HepG2 (cell line): Measurements from ENCODE around the gene SLC35B2. TPM values are rescaled to one million over a fixed set of nuclear protein-coding genes. Genes with fewer than 3 reads are reported as not detected.
A peak's percentile ranks its signal among the peaks of the same experiment; 100 is the strongest.

ENCODE experiments used
- CCAR2 ChIP-seq: fragments of 200-400 bp; formaldehyde crosslinking; optimal IDR thresholded peaks from 2 replicates; pipeline ENCODE3; 2018; ENCODE audit warnings: low read depth, mild to moderate bottlenecking, low read length, moderate library complexity
- HNF4G ChIP-seq, 2 experiments: sonication (generic) in 1 of 2; formaldehyde crosslinking in 1 of 2; IDR thresholded peaks; 2 replicates each; pipeline versions ENCODE4 v1.4.0 to v1.6.1; 2011 to 2020; ENCODE audit warnings: borderline replicate concordance in 2 of 2, low read depth in 2 of 2, mild to moderate bottlenecking in 2 of 2, low read length in 1 of 2, missing genetic modification reagents in 1 of 2, moderate library complexity in 1 of 2
- SAP130 ChIP-seq: IDR thresholded peaks from 2 replicates; pipeline ENCODE4 v1.6.1; 2016; ENCODE audit warnings: low read depth
- SIX1 ChIP-seq: sonication (generic); formaldehyde crosslinking; IDR thresholded peaks from 2 replicates; pipeline ENCODE4 v1.4.0; 2020; ENCODE audit warnings: missing genetic modification reagents, borderline replicate concordance
- WIZ ChIP-seq: sonication (generic); formaldehyde crosslinking; IDR thresholded peaks from 2 replicates; pipeline ENCODE4 v1.5.1; 2020; ENCODE audit warnings: mild to moderate bottlenecking, missing genetic modification reagents
- YEATS2 ChIP-seq: sonication (generic); formaldehyde crosslinking; IDR thresholded peaks from 2 replicates; pipeline ENCODE4 v1.4.0; 2020; ENCODE audit warnings: missing genetic modification reagents, borderline replicate concordance
- ZMYM4 ChIP-seq: sonication (generic); formaldehyde crosslinking; IDR thresholded peaks from 2 replicates; pipeline ENCODE4 v1.8.1; 2023; ENCODE audit warnings: mild to moderate bottlenecking, missing genetic modification reagents
- ZNF260 ChIP-seq: sonication (generic); formaldehyde crosslinking; IDR thresholded peaks from 2 replicates; pipeline ENCODE4 v1.4.0; 2020; ENCODE audit warnings: missing genetic modification reagents, low read depth, mild to moderate bottlenecking, borderline replicate concordance
- ZNF30 ChIP-seq: sonication (generic); formaldehyde crosslinking; IDR thresholded peaks from 2 replicates; pipeline ENCODE4 v1.5.0; 2020; ENCODE audit warnings: mild to moderate bottlenecking, missing genetic modification reagents
- ZSCAN31 ChIP-seq: sonication (generic); formaldehyde crosslinking; IDR thresholded peaks from 2 replicates; pipeline ENCODE4 v1.5.0; 2020; ENCODE audit warnings: low read depth, mild to moderate bottlenecking, missing genetic modification reagents
- polyA plus RNA-seq, 8 experiments: library from polyadenylated mRNA; depleted of rRNA in 3 of 8; stranded (reverse) in 7 of 8; unstranded in 1 of 8; fragments of >200 nt; fragmentation: Illumina TruSeq in 4 of 8; extraction: Trizol in 4 of 8; gene quantifications; 2 replicates each; pipeline versions ENCODE4 v1.2.1 to v1.2.3, GENCODE V29; 2011 to 2016; ENCODE audit warnings: low read depth in 4 of 8, missing spikeins in 1 of 8, mixed read lengths in 1 of 8; ENCODE audit not compliant: insufficient read depth in 1 of 8
- total RNA-seq, 5 experiments: library from RNA; depleted of rRNA; stranded (reverse); fragments of >200 nt; fragmentation: Illumina TruSeq; extraction: Trizol; gene quantifications; 2 replicates each; pipeline ENCODE4 v1.2.3, GENCODE V29; 2016; ENCODE audit warnings: low read depth in 1 of 5
- TF ChIP-seq, protein P1 (sequence below): sonication (generic); formaldehyde crosslinking; IDR thresholded peaks from 2 replicates; pipeline ENCODE4 v1.4.0; 2020; ENCODE audit warnings: low read depth, missing genetic modification reagents
- TF ChIP-seq, protein P2 (sequence below): sonication (generic); formaldehyde crosslinking; IDR thresholded peaks from 2 replicates; pipeline ENCODE4 v1.9.0; 2021; ENCODE audit warnings: mild to moderate bottlenecking, missing genetic modification reagents
- TF ChIP-seq, protein P3 (sequence below): sonication (generic); formaldehyde crosslinking; IDR thresholded peaks from 2 replicates; pipeline ENCODE4 v1.8.0; 2022; ENCODE audit warnings: missing genetic modification reagents, mild to moderate bottlenecking, moderate library complexity, borderline replicate concordance

The SLC35B2 gene
- total and polyA plus RNA-seq, 2 of the 13 experiments (the other 11 are each of a cell fraction or from before 2014, with no cell fraction given), result 61.1 to 148 TPM

DNA sequence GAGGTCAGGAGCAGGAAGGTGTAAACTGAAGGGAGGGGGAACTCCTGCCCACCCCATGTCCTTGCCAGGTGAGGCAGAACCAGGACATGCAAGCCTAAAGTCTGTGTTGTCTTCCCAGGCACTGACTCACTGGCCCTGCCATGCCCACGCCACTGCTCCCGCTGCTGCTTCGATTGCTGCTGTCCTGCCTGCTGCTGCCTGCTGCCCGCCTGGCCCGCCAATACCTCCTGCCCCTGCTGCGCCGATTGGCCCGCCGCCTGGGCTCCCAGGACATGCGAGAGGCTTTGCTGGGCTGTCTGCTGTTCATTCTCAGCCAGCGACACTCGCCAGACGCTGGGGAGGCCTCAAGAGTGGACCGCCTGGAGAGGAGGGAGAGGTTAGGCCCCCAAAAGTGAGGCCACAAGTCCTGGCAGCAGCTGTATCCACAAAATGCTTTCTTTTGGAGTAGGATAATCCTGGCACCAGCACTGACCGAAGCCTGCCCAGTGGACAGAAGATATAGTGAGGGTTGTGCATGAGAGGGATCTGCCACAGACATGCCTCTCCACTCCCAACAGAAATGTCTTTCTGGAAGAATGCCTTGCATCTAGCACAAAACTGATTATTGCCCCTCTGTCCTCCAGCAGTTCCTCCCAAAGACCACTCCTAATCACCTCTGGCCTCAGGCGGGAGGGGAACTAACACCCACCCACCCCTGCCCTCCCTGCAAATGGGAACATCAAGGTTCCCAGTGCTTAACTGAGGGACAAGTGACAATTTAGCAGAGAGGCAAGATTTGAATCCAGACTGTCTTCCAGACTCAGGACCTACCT is 39.8 kb downstream of the SLC35B2 start (continued):
- TF ChIP-seq, protein P1, sequence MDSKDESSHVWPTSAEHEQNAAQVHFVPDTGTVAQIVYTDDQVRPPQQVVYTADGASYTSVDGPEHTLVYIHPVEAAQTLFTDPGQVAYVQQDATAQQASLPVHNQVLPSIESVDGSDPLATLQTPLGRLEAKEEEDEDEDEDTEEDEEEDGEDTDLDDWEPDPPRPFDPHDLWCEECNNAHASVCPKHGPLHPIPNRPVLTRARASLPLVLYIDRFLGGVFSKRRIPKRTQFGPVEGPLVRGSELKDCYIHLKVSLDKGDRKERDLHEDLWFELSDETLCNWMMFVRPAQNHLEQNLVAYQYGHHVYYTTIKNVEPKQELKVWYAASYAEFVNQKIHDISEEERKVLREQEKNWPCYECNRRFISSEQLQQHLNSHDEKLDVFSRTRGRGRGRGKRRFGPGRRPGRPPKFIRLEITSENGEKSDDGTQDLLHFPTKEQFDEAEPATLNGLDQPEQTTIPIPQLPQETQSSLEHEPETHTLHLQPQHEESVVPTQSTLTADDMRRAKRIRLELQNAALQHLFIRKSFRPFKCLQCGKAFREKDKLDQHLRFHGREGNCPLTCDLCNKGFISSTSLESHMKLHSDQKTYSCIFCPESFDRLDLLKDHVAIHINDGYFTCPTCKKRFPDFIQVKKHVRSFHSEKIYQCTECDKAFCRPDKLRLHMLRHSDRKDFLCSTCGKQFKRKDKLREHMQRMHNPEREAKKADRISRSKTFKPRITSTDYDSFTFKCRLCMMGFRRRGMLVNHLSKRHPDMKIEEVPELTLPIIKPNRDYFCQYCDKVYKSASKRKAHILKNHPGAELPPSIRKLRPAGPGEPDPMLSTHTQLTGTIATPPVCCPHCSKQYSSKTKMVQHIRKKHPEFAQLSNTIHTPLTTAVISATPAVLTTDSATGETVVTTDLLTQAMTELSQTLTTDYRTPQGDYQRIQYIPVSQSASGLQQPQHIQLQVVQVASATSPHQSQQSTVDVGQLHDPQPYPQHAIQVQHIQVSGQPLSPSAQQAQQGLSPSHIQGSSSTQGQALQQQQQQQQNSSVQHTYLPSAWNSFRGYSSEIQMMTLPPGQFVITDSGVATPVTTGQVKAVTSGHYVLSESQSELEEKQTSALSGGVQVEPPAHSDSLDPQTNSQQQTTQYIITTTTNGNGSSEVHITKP (CRISPR knock-in tag), result no peak
- TF ChIP-seq SAP130 (CRISPR knock-in tag) (peak; percentile 35), ZSCAN31 (CRISPR knock-in tag) (no peak; the same call in 1 of the 2 replicates), HNF4G (IDR thresholded peaks at IDR 0.05; ENCODE audit: borderline replicate concordance, low read depth, low read length) (no peak), HNF4G (CRISPR knock-in tag; IDR thresholded peaks at IDR 0.05; ENCODE audit: borderline replicate concordance, low read depth) (no peak), YEATS2 (CRISPR knock-in tag) (no peak), ZNF260 (CRISPR knock-in tag) (no peak), ZNF30 (CRISPR knock-in tag) (0 out of 2 replicates have a peak, but pooled peaks have one; percentile 84), ZMYM4 (CRISPR knock-in tag) (no peak), WIZ (no peak), CCAR2 (no peak), SIX1 (no peak)
- TF ChIP-seq, protein P2, sequence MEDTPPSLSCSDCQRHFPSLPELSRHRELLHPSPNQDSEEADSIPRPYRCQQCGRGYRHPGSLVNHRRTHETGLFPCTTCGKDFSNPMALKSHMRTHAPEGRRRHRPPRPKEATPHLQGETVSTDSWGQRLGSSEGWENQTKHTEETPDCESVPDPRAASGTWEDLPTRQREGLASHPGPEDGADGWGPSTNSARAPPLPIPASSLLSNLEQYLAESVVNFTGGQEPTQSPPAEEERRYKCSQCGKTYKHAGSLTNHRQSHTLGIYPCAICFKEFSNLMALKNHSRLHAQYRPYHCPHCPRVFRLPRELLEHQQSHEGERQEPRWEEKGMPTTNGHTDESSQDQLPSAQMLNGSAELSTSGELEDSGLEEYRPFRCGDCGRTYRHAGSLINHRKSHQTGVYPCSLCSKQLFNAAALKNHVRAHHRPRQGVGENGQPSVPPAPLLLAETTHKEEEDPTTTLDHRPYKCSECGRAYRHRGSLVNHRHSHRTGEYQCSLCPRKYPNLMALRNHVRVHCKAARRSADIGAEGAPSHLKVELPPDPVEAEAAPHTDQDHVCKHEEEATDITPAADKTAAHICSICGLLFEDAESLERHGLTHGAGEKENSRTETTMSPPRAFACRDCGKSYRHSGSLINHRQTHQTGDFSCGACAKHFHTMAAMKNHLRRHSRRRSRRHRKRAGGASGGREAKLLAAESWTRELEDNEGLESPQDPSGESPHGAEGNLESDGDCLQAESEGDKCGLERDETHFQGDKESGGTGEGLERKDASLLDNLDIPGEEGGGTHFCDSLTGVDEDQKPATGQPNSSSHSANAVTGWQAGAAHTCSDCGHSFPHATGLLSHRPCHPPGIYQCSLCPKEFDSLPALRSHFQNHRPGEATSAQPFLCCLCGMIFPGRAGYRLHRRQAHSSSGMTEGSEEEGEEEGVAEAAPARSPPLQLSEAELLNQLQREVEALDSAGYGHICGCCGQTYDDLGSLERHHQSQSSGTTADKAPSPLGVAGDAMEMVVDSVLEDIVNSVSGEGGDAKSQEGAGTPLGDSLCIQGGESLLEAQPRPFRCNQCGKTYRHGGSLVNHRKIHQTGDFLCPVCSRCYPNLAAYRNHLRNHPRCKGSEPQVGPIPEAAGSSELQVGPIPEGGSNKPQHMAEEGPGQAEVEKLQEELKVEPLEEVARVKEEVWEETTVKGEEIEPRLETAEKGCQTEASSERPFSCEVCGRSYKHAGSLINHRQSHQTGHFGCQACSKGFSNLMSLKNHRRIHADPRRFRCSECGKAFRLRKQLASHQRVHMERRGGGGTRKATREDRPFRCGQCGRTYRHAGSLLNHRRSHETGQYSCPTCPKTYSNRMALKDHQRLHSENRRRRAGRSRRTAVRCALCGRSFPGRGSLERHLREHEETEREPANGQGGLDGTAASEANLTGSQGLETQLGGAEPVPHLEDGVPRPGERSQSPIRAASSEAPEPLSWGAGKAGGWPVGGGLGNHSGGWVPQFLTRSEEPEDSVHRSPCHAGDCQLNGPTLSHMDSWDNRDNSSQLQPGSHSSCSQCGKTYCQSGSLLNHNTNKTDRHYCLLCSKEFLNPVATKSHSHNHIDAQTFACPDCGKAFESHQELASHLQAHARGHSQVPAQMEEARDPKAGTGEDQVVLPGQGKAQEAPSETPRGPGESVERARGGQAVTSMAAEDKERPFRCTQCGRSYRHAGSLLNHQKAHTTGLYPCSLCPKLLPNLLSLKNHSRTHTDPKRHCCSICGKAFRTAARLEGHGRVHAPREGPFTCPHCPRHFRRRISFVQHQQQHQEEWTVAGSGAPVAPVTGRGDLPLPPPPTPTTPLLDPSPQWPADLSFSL (CRISPR knock-in tag), result no peak
- TF ChIP-seq, protein P3, sequence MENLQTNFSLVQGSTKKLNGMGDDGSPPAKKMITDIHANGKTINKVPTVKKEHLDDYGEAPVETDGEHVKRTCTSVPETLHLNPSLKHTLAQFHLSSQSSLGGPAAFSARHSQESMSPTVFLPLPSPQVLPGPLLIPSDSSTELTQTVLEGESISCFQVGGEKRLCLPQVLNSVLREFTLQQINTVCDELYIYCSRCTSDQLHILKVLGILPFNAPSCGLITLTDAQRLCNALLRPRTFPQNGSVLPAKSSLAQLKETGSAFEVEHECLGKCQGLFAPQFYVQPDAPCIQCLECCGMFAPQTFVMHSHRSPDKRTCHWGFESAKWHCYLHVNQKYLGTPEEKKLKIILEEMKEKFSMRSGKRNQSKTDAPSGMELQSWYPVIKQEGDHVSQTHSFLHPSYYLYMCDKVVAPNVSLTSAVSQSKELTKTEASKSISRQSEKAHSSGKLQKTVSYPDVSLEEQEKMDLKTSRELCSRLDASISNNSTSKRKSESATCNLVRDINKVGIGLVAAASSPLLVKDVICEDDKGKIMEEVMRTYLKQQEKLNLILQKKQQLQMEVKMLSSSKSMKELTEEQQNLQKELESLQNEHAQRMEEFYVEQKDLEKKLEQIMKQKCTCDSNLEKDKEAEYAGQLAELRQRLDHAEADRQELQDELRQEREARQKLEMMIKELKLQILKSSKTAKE (CRISPR knock-in tag), result no peak
